MCF 10A (cell line): Measurements from ENCODE around the gene PLEKHA5. TPM values are rescaled to one million over a fixed set of nuclear protein-coding genes. Genes with fewer than 3 reads are reported as not detected.

Experiments used
- BruUV-seq: library from RNA; stranded (reverse); fragments of 400-500 nt; replicated peaks from 2 replicates; lab custom pipeline; 2021; lab: Mats Ljungman, UMichigan
- CTCF ChIA-PET: fragments of 300-600 bp; sonication (Branson Sonifier 250); formaldehyde crosslinking; extraction: SDS; loops from one replicate; lab custom pipeline; 2021; ENCODE audit warnings: antibody characterized with exemption, inconsistent platforms; lab: Yijun Ruan, JAX
- POLR2A ChIA-PET: fragments of 300-600, 350-650 bp; sonication (Branson Sonifier 250); formaldehyde crosslinking; extraction: SDS; loops from one replicate; lab custom pipeline; 2020; ENCODE audit warnings: antibody characterized with exemption, inconsistent platforms; lab: Yijun Ruan, JAX
- DNase-seq: peaks from one replicate; pipeline ENCODE4 v3.0.0-alpha.2; 2018; ENCODE audit not compliant: unreplicated experiment
- H3K27ac Mint-ChIP-seq: one replicate; pipeline ENCODE4 v1.8.0; 2022; ENCODE audit warnings: mild to moderate bottlenecking, low read depth, mixed read lengths; ENCODE audit not compliant: unreplicated experiment
- H3K27me3 Mint-ChIP-seq: one replicate; pipeline ENCODE4 v1.8.0; 2022; ENCODE audit warnings: mixed read lengths; ENCODE audit not compliant: insufficient read depth, unreplicated experiment
- H3K36me3 Mint-ChIP-seq: one replicate; pipeline ENCODE4 v1.8.0; 2022; ENCODE audit warnings: mild to moderate bottlenecking, moderate library complexity, mixed read lengths; ENCODE audit not compliant: insufficient read depth, unreplicated experiment
- H3K4me1 Mint-ChIP-seq: one replicate; pipeline ENCODE4 v1.8.0; 2022; ENCODE audit warnings: mixed read lengths; ENCODE audit not compliant: insufficient read depth, unreplicated experiment
- H3K4me3 Mint-ChIP-seq: one replicate; pipeline ENCODE4 v1.8.0; 2022; ENCODE audit warnings: mild to moderate bottlenecking, moderate library complexity, mixed read lengths; ENCODE audit not compliant: unreplicated experiment
- H3K9me3 Mint-ChIP-seq: one replicate; pipeline ENCODE4 v1.8.0; 2022; ENCODE audit warnings: mixed read lengths; ENCODE audit not compliant: unreplicated experiment
- CTCF ChIP-seq: fragments of 200-600 bp; IDR thresholded peaks from one replicate; pipeline ENCODE4 v1.8.0; 2022; ENCODE audit warnings: antibody characterized with exemption, mild to moderate bottlenecking; ENCODE audit not compliant: unreplicated experiment
- intact Hi-C: fragments of 100-400 bp; cut with micrococcal nuclease; formaldehyde crosslinking; loops from 2 replicates; pipeline ENCODE4 v1.14.1; 2022
- total RNA-seq: library from RNA; stranded (reverse); gene quantifications from 2 replicates; pipeline ENCODE4 v1.2.3, GENCODE V29; 2022

The PLEKHA5 gene
- total RNA-seq, 1 experiment from 2014 or later, result 25.2 TPM

- H3K4me1 Mint-ChIP-seq, result peaks cover 34% of the 10 kb centered on the region
- ChIA-PET CTCF (interaction anchor here (0.5 to 2.1 kb wide), 5 partner anchors 9 to 397 kb away, joined by 3 to 16 read pairs (median 3); no protein-coding TSS in a partner anchor), POLR2A (interaction anchor here (0.6 to 1.4 kb wide), 5 partner anchors 10 to 89 kb away, joined by 3 to 5 read pairs (median 4); no protein-coding TSS in a partner anchor)
- BruUV-seq, result no TSS peak
- H3K4me3 Mint-ChIP-seq, result no peak overlapping the region
- H3K27ac Mint-ChIP-seq, result no peak overlapping the region
- no peaks in the 10 kb centered on the region for H3K27me3 Mint-ChIP-seq
- no peaks in the 10 kb centered on the region for H3K36me3 Mint-ChIP-seq
- DNase-seq, result no peak
- no peak for TF ChIP-seq CTCF
- intact Hi-C loops, result no loop called here
- H3K9me3 Mint-ChIP-seq, result no peaks in the 10 kb centered on the region
Observed at GRCh38 chr12:19199332-19199731, 69.8 kb downstream of the PLEKHA5 start.

GRCh38 chr12:19200261-19200660, 70.7 kb downstream of the PLEKHA5 start:
- no peak for TF ChIP-seq CTCF
- no peaks in the 10 kb centered on the region for H3K27me3 Mint-ChIP-seq
- no peak overlapping the region for H3K4me3 Mint-ChIP-seq
- ChIA-PET CTCF (interaction anchor here (0.6 to 2.1 kb wide), 7 partner anchors 9 to 396 kb away, joined by 3 to 16 read pairs (median 3); no protein-coding TSS in a partner anchor), POLR2A (no interaction called here)
- no peaks in the 10 kb centered on the region for H3K36me3 Mint-ChIP-seq
- peak overlapping the region; percentile 59 for H3K27ac Mint-ChIP-seq
- BruUV-seq, result no TSS peak
- intact Hi-C loops, result no loop called here
- H3K4me1 Mint-ChIP-seq, result peaks cover 34% of the 10 kb centered on the region
- DNase-seq, result no peak
- H3K9me3 Mint-ChIP-seq, result no peaks in the 10 kb centered on the region

- H3K4me1 Mint-ChIP-seq, result peaks cover 34% of the 10 kb centered on the region
- CTCF ChIA-PET, result interaction anchor here (0.8 kb wide), 1 partner anchor 14 kb away, joined by 4 read pairs; no protein-coding TSS in a partner anchor
- peak; percentile 31 for DNase-seq
Observed at GRCh38 chr12:19201661-19202060, 72.1 kb downstream of the PLEKHA5 start.

GRCh38 chr12:19203013-19203412, 73.5 kb downstream of the PLEKHA5 start:
- intact Hi-C loops, result no loop called here
- Mint-ChIP-seq H3K4me3 (no peak overlapping the region), H3K27ac (no peak overlapping the region), H3K27me3 (no peaks in the 10 kb centered on the region), H3K9me3 (no peaks in the 10 kb centered on the region), H3K36me3 (no peaks in the 10 kb centered on the region), H3K4me1 (peaks cover 34% of the 10 kb centered on the region)
- POLR2A ChIA-PET, result no interaction called here
- DNase-seq, result no peak
- no TSS peak for BruUV-seq
- TF ChIP-seq CTCF, result no peak
- CTCF ChIA-PET, result interaction anchor here (1.2 kb wide), 1 partner anchor 11 kb away, joined by 6 read pairs; no protein-coding TSS in a partner anchor

More at GRCh38 chr12:19201661-19202060, 72.1 kb downstream of the PLEKHA5 start:
- no TSS peak for BruUV-seq
- POLR2A ChIA-PET, result no interaction called here
- TF ChIP-seq CTCF, result no peak
- intact Hi-C loops, result no loop called here
- Mint-ChIP-seq H3K4me3 (no peak overlapping the region), H3K27ac (no peak overlapping the region), H3K36me3 (no peaks in the 10 kb centered on the region), H3K9me3 (no peaks in the 10 kb centered on the region), H3K27me3 (no peaks in the 10 kb centered on the region)
